Measurements from ENCODE around the gene SH2D3C.
A peak's percentile ranks its signal among the peaks of the same experiment; 100 is the strongest.

SH2D3C gene

DNA sequence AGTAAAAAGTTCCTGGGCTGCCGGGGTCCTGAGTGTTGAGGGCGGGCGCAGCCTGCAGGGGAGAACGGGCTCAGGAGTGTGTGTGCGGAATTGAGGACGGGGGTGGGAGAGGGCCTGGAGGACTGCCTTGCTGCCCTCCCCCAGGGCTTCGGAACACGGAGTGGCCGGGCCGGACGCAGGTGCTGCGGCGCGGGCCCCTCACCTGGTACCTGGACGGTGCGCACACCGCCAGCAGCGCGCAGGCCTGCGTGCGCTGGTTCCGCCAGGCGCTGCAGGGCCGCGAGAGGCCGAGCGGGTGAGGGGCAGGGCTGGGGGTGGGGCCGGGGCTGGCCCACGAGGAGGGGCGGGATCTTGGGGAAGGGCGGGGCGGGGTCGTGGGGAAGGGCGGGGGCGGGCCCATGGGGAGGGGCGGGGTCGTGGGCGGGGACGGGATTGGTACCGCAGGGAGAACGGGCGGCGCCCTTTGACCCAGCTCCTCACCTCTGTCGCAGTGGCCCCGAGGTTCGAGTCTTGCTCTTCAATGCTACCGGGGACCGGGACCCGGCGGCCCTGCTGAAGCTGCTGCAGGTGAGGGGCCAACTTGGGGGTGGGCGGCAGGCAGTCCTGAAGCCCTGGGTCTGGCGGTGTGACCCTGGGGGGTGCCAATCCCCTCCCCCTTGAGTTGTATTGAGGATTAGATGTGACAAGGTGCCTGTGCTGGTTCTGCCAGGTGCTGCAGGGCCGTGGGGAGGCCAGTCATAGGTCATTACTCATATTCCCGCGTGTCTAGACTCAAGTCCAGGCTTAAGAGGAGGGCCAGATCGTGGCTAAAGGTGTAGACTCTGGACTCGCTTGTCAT lies 31.3 kb upstream of the SH2D3C start:
- intact Hi-C loops (cut with DNase I), result loop anchor here (10.0 kb wide), 1 partner anchor 65 kb away; the partner anchor contains the start of gene AK1
- DNase-seq, result no peak

DNA sequence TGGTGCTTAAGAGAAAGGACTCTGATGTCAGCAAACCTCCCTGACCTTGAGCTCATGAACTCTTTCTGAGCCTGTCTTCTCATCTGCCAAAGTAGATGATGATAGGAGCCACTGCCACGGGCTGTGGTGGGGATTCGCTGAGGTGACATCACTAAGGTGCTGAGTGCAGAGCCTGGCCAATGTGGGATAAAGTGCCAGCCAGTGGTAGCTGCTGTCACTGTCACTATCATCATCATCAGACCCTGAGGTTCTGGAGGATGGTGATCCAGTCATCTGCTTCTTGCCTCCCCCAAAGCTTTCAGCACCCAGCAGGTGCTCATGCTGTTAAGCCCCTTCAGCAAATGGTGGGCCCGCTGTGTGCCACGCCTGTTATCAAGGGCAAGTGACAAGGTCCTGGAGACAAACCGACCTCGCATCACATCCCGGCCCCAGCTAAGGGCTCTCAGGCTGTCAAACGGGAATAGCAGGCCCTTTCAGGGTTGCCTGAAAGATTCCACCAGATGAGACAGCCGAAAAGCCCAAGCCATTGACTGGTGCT lies 30.6 kb upstream of the SH2D3C start:
- no peak for DNase-seq
- intact Hi-C loops (cut with DNase I), result loop anchor here (10.0 kb wide), 1 partner anchor 66 kb away; the partner anchor contains the start of gene AK1

DNA sequence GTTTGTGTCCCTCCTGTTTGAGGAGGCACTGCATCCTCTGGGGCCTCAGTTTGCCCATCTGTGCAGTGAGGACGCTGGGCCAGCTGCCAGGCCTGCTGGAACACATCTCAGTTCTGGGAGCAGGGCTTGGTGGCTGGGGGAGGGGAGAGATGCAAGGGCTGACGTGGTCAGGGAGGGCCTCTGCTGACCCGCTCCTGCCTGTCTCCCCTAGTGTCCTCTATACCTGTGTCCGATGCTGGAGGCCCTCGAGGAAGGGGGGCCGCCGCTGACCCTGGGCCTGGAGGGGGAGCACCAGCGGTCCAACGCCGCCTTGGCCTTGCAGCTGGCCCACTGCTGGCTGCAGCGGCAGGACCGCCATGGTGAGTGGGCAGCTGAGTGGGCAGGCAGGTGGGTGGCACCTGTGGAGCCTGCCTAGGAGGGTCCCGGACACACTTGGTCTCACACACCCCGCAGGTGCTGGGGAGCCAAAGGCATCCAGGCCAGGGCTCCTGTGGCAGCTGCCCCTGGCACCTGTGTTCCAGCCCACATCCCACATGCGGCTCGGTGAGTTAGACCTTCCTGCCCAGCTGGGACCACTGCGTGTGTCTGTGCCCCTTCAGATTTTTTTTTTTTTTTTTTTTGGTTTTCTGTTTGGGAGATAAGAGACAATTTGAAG lies 30.0 kb upstream of the SH2D3C start:
- DNase-seq, result no peak
- intact Hi-C loops (cut with DNase I), result loop anchor here (10.0 kb wide), 1 partner anchor 66 kb away; the partner anchor contains the start of gene AK1

DNA sequence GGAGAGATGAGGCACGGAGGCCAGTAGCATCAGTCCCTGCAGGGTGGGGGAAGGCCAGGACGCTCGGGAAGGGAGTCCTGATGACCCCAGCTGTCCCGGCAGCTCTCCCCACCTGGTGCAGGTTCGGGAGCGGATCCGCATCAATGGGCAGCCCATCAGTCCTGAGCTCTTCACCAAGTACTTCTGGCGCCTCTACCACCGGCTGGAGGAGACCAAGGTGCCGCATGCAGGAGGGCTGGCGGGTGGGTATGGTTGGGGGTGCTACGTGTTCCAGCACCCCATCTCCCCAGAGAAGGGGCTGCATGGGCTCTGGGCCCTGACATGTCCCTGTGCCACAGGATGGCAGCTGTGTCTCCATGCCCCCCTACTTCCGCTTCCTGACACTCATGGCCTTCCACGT lies 28.4 kb upstream of the SH2D3C start:
- intact Hi-C loops (cut with DNase I), result loop anchor here (10.0 kb wide), 1 partner anchor 68 kb away; the partner anchor contains the start of gene AK1
- DNase-seq, result peak in 1 of 10 donors; percentile 72

DNA sequence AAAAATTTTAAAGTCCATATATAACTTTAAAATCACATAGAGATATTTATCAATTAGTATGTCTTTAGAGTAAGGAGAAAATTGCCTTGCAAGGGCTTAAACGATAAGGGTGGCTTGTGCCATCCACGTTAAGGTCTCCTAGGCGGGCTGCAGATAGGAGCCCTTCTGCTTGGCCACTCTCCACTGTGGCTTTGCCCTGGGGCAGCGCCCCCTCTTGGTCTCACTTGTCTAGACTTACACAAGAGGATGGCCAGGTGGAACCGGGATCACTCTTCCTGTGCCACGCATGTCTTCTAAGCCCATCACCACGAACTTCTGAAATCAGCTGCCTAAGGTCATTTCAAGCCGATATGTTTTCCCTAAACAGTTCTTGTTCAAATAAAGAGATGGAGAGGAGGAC lies 27.2 kb upstream of the SH2D3C start:
- DNase-seq, result no peak
- intact Hi-C loops (cut with DNase I), result loop anchor here (10.0 kb wide), 1 partner anchor 69 kb away; the partner anchor contains the start of gene AK1

DNA sequence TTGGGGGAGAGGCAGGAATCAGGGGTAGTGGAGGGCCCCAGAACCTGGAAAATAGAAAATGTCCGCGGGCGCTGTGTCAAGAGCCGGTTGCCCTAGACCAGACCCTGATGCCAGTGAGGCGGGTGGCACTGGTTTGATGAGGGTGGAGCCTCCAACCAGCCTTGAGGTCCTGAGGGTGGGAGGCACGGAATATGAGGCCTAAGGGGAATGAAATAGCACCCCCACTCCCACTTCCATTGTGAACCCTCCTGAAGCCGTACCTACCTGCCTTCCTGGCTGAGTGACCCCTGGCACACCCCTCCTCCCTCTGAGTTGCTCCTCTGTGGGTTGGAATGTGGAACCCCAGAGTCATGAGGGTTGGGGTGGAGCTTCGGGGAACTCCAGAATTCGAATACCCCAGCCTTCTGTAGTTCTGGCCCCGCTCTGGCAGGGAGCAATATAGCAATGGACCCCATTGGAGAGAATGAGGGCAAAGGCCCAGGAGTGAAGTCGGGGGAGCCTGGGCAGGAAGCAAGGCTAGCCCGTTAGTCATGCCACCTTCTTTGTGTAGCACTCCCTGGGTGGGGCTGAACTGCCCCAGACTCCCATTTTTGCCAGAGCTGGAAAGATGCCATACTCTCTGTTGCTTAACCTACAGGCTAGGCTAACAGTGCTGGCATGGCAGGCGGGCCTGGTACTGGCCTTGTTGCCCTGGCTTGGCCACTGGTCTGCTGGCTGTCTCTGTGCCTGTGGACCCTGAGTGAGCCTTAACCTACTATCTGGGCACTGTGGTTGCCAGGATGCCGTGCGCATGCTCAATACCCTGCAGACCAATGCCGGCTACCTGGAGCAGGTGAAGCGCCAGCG lies 25.3 kb upstream of the SH2D3C start:
- intact Hi-C loops (cut with DNase I), result loop anchor here (2.0 to 10.0 kb wide), 3 partner anchors 17 to 114 kb away; partner anchors contain the start of genes AK1, CDK9 and ST6GALNAC4
- DNase-seq, result no peak

DNA sequence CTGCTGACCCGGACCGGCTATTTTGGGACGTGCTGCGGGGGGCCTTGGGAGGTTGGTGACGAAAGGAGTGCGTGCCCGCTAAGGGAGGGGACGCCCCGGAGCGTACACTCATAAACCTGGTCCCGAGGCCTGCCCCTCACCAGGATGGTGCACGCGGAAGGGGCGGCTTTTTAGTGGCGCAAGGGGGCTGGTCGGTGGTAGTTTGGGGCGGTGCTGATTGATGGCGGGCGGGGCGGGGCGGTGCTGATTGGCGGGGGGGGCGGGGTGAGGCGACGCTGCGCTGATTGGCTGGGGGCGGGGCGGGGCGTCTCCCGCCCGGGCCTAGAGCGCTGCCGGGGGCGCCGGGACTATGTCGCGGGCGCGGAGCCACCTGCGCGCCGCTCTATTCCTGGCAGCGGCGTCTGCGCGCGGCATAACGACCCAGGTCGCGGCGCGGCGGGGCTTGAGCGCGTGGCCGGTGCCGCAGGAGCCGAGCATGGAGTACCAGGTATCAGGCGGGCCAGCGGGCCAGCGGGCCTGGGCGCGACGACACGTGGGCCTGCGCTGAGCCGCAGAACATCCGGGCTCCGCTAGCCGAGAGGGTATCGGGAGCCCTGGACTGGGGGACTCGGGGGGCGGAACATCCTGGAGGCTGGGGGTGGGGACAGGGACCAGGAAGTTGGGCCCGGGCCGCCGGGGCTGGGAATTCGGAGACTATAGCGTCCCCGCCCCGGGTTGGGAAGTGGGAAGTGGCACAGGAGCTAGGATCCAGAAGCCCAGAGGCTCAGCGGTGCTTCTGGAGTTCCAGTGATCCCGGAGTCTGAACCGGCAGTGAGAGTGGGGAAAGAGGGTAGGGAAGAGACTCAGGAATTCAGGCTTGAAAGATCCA lies 24.3 kb upstream of the SH2D3C start, which contains the start of gene FPGS:
TSS of gene FPGS (plus strand) at position 307 of the 868 bp plus-strand sequence. CDS start at position 350, 43 bp downstream.
- DNase-seq, result peak; percentile 77 to 97 (median 84)
- intact Hi-C loops (cut with DNase I), result loop anchor here (2.0 to 10.0 kb wide), 3 partner anchors 16 to 114 kb away; partner anchors contain the start of genes AK1, CDK9 and ST6GALNAC4

DNA sequence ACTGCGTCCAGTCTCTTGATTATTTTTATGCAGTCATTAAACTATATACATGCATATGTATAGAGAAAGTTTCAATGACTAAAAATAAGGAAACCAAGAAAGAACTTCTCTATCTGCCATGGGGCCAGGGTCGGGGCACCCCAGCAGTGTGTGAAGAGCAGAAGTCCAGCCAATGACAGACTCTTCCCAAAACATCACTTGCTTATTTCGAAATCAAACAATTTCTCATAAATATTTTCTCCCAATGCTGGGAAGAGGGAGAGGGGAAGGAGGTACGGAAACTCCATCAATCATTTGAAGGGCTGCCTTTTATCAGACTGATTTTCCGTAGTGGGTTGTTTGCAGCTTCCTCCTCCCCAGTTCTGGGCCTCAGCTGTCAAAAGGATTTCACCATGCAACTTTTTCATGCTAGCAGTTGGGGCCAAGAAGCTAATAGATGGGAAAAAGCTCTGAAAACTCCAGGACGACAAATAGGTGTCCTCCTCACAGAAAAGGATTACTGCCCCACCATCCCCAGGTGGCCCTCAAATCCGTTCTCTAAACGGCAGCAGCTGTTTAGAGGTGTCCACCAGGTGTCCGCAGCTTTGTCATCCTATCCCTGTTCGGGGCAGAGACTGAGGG lies 23.6 kb upstream of the SH2D3C start:
- intact Hi-C loops (cut with DNase I), result loop anchor here (2.0 to 10.0 kb wide), 3 partner anchors 15 to 115 kb away; partner anchors contain the start of genes AK1, CDK9 and ST6GALNAC4
- no peak for DNase-seq

DNA sequence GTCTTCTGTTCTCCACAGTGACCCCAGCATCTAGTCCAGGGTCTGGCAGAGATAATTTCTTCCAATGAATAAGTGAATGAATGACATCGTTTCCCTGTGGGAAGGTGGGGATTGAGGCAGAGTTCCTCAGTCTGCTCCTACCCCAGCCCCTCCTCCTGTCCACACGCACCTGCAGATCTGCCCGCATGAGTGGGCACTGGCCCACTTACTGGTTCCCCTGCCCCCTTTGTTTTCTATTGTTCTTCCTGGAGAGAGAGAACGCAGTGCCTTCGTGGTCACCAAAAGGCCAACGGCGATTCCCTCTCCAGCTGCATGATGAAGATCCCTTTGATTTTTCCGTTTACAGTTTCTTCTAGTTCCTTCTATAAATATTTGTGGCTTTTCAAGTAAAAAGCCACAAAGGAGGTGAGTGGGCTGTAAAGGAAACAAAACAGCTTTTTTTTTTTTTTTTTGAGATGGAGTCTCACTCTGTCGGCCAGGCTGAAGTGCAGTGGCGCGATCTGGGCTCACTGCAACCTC lies 18.4 kb upstream of the SH2D3C start:
- intact Hi-C loops (cut with DNase I), result no loop called here
- no peak for DNase-seq

DNA sequence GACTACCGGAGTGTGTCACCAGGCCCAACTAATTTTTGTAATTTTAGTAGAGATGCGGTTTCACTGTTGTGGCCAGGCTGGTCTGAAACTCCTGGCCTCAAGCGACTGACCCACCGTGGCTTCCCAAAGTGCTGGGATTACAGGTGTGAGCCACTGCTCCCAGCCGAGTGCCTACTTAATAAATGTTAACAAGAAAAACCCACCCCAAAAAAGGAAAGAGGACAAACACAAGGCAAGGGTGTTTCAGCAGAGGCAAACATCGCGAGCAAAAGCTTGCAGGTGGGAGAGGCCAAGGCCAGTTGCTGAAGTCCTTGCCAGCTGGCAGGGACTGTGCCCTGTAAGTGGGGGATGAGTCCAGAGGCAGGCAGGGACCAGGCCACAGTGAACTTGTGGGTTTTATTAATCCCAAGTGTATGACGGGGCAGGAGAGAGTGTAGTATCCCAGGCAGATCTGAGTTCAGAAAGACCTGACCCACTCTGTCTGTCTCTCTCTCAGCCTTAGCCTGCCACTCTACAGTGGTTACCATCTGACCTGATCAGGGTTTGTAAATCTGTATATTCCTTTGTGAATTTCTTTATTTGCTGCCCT lies 17.9 kb upstream of the SH2D3C start:
- no peak for DNase-seq
- intact Hi-C loops (cut with DNase I), result no loop called here

DNA sequence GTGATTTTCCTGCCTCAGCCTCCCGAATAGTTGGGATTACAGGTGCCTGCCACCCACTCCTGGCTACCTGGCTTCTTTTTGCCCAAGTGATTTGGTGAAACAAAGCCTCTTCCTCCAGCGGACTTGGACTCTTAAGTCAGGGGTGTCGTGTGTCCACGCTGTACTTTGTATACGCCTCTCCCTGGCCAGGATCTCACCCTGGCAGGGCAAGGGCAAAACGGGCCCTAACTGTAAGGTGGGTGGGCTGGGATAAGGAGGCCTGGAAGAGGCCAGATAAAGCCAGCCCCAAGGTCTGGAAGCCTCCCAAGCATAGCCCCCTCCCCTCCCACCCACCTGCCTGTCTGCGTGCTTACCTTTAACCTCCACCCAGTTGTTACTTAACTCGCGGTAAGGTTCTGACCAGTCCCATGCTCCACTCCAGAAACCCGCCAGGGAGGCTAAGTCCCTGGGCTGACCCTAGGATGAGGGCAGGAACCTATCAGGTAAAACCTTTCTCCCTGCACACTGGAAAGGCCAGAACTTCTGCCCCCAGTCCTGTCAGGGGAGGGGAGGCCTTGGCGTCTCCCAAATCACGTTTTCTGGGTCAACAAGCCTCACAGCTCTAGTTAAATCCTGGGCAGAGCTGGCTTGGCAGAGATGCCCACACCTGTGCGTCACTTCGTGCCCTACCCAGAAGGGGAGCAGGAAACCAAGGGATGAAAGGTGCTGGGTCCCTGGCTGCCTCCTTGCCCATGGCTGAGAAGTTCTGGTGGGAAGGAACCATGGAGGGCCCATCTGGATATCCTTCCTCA lies 15.7 kb upstream of the SH2D3C start:
- intact Hi-C loops (cut with DNase I), result no loop called here
- DNase-seq, result no peak

DNA sequence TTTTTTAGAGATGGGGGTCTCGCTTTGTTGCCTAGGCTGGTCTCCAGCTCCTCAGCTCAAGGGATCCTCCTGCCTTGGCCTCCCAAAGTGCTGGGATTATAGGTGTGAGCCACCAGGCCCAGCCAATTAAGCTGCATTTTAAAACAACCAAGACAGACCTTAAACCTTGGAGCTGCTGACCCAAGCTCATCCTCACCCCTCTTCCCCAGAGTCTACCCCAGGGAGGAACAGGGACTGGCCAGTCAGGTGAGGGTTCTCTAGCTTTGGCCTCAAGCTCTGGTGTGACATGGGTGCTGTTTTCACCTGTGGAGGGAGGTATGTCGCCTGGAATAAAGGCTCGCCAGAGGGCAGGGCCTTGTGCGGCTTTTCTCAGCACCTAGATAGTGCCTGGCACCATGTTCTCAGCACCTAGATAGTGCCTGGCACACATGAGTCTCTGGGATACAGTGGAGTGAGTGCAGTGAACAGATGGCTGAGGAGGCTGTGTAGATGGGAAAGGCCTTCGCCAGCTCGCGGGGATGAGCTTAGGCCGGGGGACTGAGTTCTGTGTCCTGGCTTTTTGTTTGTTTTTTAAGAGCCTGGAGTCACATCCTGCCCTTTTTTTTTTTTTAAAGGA lies 14.7 kb upstream of the SH2D3C start:
- intact Hi-C loops (cut with DNase I), result no loop called here
- DNase-seq, result peak in 1 of 10 donors; percentile 22

DNA sequence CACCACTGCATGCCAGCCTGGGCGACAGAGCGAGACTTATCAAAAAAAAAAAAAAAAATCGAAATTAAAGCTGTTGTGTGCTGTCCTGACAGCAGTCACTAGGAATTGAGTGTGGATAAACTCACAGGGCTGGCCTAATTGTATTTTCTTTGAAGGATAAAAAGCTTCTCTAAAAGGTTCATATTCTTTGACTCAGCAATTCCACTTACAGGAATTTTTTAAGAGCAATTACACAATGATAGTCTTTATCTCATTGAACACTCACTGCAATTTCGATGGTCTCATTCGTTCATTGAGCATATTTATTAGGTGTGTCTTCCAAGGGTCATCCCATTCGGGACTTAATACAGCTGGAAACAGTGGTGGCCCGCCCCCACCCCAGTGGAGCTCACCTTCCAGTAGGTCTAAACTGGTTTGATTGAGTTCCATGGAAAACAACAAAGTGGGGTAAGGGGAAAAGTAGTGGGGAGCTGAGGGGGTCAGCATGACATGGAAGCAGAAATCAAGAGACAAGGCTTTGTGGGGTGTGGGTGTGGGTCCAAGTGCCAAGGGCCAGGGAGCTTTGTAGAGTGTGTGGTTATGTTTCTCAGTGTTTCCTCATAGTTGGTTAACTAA lies 14.1 kb upstream of the SH2D3C start:
- no peak for DNase-seq
- intact Hi-C loops (cut with DNase I), result no loop called here

DNA sequence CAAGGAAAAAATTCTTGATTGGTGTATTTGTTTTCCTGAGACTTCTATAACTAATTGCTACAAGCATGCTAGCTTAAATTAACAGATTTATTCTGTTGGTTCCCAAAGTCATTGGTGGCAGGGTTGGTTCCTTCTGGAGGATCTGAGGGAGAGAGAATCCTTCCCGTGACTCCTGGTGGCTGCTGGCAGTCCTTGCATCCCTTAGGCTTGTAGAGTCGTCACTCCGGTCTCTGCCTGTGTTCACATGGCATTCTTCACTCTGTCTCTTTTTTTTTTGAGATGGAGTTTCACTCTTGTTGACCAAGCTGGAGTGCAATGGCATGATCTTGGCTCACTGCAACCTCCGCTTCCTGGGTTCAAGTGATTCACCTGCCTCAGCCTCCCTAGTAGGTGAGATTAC lies 12.6 kb upstream of the SH2D3C start:
- intact Hi-C loops (cut with DNase I), result no loop called here
- no peak for DNase-seq

DNA sequence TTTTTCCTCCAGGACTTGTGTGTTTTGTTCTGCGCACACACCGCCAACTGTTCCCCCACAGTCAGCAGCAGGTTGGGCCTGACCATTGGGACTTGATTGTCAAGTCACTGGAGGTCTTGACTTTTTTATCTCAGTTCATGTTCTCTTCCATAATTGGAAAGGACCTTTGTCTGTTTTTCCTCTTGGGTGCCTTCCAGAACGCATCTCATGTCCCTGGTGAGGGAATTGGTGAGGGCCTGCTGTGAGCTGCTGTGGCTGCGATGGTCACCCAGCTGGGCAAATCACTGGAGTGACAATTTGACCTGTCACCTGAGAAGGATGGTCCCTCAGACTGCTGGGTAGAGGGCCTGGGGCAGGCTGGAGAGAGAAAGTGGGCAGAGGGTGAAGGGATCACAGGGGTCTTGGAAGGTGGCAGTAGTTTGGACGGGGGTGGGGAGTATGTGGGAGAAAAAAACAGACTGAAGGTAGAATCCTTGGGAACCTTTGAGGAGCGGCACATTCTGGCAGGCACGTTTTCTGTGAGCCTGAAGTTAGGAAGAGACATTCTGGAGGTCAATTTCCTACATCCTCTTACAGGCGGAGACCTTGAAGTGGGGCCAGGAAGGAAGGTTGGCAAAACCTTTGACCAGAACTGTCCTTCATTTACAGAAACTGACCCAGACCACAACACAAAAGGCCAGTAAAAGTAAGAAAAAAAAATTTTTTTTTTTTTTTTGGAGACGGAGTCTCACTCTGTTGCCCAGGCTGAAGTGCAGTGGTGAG lies 11.8 kb upstream of the SH2D3C start:
- intact Hi-C loops (cut with DNase I), result no loop called here
- DNase-seq, result no peak

Measured in posterior cingulate gyrus (tissue), 11 donors.